ENCODE results near the gene MYF5.

MYF5 gene

DNA sequence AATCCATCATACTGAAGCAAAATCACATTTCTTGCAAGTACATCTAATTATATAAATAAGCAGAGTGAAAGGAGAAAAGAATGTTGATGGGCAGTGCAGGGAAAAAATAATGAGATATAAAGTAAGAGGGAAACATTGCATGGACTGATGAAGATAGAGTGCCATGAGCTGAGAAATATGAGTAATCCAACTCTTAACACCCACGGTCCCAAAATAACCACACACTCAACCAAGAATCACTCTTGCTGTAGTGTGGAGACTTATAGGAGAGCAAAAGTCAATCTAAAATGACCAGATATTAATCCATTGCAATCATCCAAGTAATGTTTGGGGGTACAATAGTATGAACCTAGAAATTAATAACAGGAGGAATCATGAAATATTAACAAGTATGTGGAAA is 40.2 kb downstream of the MYF5 start:
- no peak overlapping the region for H3K4me3 Mint-ChIP-seq
- peaks cover 3% of the 10 kb centered on the region for H3K27me3 Mint-ChIP-seq (ENCODE audit: low read depth, poor library complexity)
- peaks cover 8% of the 10 kb centered on the region for H3K4me1 Mint-ChIP-seq
- no peaks in the 10 kb centered on the region for H3K36me3 Mint-ChIP-seq (ENCODE audit: low read depth)
- TF ChIP-seq, protein P1, sequence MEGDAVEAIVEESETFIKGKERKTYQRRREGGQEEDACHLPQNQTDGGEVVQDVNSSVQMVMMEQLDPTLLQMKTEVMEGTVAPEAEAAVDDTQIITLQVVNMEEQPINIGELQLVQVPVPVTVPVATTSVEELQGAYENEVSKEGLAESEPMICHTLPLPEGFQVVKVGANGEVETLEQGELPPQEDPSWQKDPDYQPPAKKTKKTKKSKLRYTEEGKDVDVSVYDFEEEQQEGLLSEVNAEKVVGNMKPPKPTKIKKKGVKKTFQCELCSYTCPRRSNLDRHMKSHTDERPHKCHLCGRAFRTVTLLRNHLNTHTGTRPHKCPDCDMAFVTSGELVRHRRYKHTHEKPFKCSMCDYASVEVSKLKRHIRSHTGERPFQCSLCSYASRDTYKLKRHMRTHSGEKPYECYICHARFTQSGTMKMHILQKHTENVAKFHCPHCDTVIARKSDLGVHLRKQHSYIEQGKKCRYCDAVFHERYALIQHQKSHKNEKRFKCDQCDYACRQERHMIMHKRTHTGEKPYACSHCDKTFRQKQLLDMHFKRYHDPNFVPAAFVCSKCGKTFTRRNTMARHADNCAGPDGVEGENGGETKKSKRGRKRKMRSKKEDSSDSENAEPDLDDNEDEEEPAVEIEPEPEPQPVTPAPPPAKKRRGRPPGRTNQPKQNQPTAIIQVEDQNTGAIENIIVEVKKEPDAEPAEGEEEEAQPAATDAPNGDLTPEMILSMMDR (IDR thresholded peaks at IDR 0.05): no peak
- DNase-seq: no peak
- H3K9me3 Mint-ChIP-seq: no peaks in the 10 kb centered on the region
- no peak overlapping the region for H3K27ac Mint-ChIP-seq

DNA sequence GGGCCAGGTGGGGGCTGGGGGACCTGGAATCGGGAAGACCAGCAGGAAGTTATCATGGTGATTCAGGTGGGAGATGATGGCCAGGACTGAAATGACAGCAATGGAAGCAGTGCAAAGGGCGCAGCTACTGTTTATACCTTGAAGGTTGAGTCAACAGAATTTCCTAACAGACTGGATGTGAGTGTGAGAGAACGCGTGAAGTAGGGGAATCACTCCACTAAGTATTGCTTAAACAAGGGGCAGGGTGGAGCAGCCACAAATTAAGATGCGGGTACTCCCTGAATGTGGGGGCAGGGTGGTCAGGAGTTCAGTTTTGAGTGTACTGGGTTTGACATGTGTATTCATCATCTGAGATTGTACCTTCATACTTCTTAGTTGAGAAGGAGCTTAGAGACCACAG is 45.1 kb downstream of the MYF5 start:
- no peak for DNase-seq
- H3K4me3 Mint-ChIP-seq: no peak overlapping the region
- peaks cover 5% of the 10 kb centered on the region for H3K27me3 Mint-ChIP-seq (ENCODE audit: low read depth, poor library complexity)
- no peaks in the 10 kb centered on the region for H3K36me3 Mint-ChIP-seq (ENCODE audit: low read depth)
- peaks cover 10% of the 10 kb centered on the region for H3K4me1 Mint-ChIP-seq
- TF ChIP-seq, protein P1 (IDR thresholded peaks at IDR 0.05): no peak
- no peak overlapping the region for H3K27ac Mint-ChIP-seq
- no peaks in the 10 kb centered on the region for H3K9me3 Mint-ChIP-seq

DNA sequence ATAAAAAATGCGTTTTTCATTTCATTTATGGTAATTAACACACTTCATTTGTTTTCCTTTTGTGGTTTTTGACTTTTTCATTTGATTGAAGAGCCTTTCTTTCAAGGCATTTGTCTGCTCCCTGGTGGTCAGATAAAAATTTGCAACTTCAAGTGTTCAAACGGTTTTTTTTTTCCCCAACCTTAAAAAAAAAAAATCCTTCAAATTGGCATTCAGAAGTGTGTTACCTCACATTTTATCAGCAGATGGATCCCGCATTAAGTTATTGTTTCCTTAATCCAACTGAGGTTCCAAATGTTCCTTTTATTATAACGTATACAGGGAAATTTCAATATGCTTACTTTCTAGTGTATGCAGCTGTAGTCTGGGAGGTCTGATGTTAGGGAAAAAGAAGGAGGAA is 47.2 kb downstream of the MYF5 start:
- Mint-ChIP-seq H3K27me3 (ENCODE audit: low read depth, poor library complexity) (peaks cover 5% of the 10 kb centered on the region), H3K4me1 (peaks cover 10% of the 10 kb centered on the region), H3K27ac (no peak overlapping the region), H3K4me3 (no peak overlapping the region), H3K9me3 (no peaks in the 10 kb centered on the region), H3K36me3 (ENCODE audit: low read depth) (no peaks in the 10 kb centered on the region)
- peak; percentile 28 for DNase-seq
- TF ChIP-seq, protein P1 (IDR thresholded peaks at IDR 0.05): peak; percentile 69

DNA sequence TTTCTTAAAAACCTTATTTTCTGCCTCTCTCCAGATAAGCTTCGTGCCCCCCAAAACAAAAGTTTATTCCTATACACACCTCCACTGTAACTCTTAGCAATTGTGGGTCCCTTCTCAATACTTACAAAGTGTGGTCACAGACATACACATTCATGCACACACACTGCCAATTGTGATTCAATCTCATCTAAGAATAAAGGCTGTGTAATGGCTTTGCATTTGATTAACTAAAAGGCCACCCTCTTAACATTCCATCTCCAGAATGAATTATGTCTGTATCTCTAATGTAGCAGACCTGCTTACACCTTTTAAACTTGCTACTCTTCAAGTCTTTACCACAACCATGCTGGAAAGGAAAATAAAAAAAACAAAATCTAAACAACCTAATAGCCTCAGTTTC is 49.5 kb downstream of the MYF5 start:
- TF ChIP-seq, protein P1 (IDR thresholded peaks at IDR 0.05): no peak
- no peak for DNase-seq
- Mint-ChIP-seq H3K4me1 (peaks cover 8% of the 10 kb centered on the region), H3K27me3 (ENCODE audit: low read depth, poor library complexity) (peaks cover 5% of the 10 kb centered on the region), H3K36me3 (ENCODE audit: low read depth) (no peaks in the 10 kb centered on the region), H3K4me3 (no peak overlapping the region), H3K27ac (no peak overlapping the region), H3K9me3 (no peaks in the 10 kb centered on the region)

DNA sequence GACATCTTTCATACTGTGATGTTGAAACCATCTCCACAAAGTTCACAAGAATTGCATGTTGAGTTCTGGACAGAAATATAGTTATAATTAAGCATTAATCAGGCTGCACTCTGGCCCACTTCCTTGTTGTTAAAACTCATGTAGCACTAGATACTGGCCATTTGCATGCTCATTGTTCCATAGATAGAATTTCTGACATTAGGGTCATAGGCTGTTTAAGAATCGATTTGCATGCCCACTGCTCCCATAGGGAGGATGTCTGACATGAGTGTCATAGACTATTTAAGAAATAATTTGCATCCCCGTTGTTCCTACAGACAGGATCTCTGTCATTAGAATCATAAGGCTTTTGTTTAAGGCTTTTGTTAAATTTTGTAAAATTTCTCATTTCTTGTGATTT is 50.2 kb downstream of the MYF5 start:
- Mint-ChIP-seq H3K36me3 (ENCODE audit: low read depth) (no peaks in the 10 kb centered on the region), H3K9me3 (no peaks in the 10 kb centered on the region), H3K4me3 (no peak overlapping the region), H3K27ac (no peak overlapping the region), H3K4me1 (peaks cover 1% of the 10 kb centered on the region), H3K27me3 (ENCODE audit: low read depth, poor library complexity) (peaks cover 1% of the 10 kb centered on the region)
- no peak for DNase-seq
- TF ChIP-seq, protein P1 (IDR thresholded peaks at IDR 0.05): no peak
